PFSK-1 (cell line): ENCODE measurements around the gene CCDC183.

Experiments used
- FOXP2 ChIP-seq: optimal IDR thresholded peaks from 2 replicates; pipeline ENCODE3; 2011; ENCODE audit warnings: borderline replicate concordance, control low read depth, inconsistent platforms; ENCODE audit not compliant: insufficient read depth; ENCODE audit errors: extremely low read length, extremely low read depth
- POLR2AphosphoS5 ChIP-seq: IDR thresholded peaks from 2 replicates; pipeline ENCODE4 v1.6.1; 2012; ENCODE audit warnings: low read depth, mild to moderate bottlenecking, control low read depth, low read length, moderate library complexity
- REST ChIP-seq, 2 experiments: IDR thresholded peaks; 2 replicates each; pipeline versions ENCODE4 v1.6.1 to v1.8.0; 2011 to 2012; ENCODE audit warnings: low read depth in 2 of 2, low read length in 2 of 2, control low read depth in 1 of 2, inconsistent platforms in 1 of 2, mild to moderate bottlenecking in 1 of 2, moderate library complexity in 1 of 2; ENCODE audit not compliant: insufficient read depth in 1 of 2
- SIN3A ChIP-seq: IDR thresholded peaks from 2 replicates; pipeline ENCODE4 v1.6.1; 2012; ENCODE audit warnings: mild to moderate bottlenecking, low read length, moderate library complexity, borderline replicate concordance; ENCODE audit not compliant: insufficient read depth
- TAF1 ChIP-seq: IDR thresholded peaks from 2 replicates; pipeline ENCODE4 v1.6.1; 2012; ENCODE audit warnings: low read length, control low read depth, borderline replicate concordance; ENCODE audit not compliant: insufficient read depth

The CCDC183 gene

GRCh38 chr9:136753371-136754058, 42.6 kb upstream of the CCDC183 start:
- no peak for TF ChIP-seq REST (IDR thresholded peaks at IDR 0.05; ENCODE audit: insufficient read depth in 1 of 2, low read depth in 2 of 2, low read length in 2 of 2)
- TF ChIP-seq SIN3A, result no peak
- TF ChIP-seq POLR2AphosphoS5, result no peak
- no peak for TF ChIP-seq FOXP2
- TF ChIP-seq TAF1, result no peak

DNA sequence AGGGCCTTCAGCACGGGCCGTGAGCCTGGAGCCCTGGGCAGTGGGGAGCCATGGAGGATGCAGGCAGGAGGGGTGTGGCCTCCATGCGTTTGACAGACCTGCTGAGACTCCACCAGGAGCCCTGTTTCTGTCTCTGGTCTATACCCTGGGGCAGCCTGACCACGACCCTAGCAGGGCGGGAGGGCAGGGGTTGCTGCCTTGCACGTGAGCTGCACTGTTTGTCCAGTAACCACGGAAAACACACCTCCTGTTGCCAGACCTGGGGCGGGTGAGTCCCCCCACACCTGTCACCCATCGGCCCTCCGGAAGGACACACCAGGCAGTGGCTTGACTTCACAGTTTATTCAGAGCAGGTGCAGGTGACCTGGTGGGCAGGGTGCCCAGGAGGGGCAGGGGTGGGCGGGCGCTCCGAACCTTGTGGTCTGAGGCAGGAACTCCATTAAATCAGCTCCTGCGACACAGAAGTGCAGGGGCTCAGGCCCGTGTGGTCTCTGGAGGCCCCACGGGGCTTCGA, 42.0 kb upstream of the CCDC183 start:
- no peak for TF ChIP-seq REST (IDR thresholded peaks at IDR 0.05; ENCODE audit: insufficient read depth in 1 of 2, low read depth in 2 of 2, low read length in 2 of 2)
- no peak for TF ChIP-seq SIN3A
- TF ChIP-seq FOXP2, result no peak
- TF ChIP-seq POLR2AphosphoS5, result no peak
- no peak for TF ChIP-seq TAF1

GRCh38 chr9:136754626-136755301, 41.4 kb upstream of the CCDC183 start:
- TF ChIP-seq TAF1 (no peak), POLR2AphosphoS5 (no peak), REST (IDR thresholded peaks at IDR 0.05; ENCODE audit: insufficient read depth in 1 of 2, low read depth in 2 of 2, low read length in 2 of 2) (no peak), FOXP2 (no peak), SIN3A (no peak)

DNA sequence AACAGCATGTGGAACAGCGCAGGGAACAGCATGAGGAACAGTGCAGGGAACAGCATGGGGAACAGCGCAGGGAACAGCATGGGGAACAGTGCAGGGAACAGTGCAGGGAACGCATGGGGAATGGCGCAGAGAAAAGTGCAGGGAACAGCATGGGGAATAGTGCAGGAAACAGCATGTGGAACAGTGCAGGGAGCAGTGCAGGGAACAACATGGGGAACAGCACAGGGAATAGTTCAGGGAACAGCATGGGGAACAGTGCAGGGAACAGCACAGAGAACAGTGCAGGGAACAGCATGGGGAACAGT, 40.1 kb upstream of the CCDC183 start:
- TF ChIP-seq FOXP2, result no peak
- TF ChIP-seq REST (IDR thresholded peaks at IDR 0.05; ENCODE audit: insufficient read depth in 1 of 2, low read depth in 2 of 2, low read length in 2 of 2), result no peak
- no peak for TF ChIP-seq SIN3A
- TF ChIP-seq POLR2AphosphoS5, result no peak
- no peak for TF ChIP-seq TAF1
